ENCODE results near the gene GM2A. TPM values are rescaled to one million over a fixed set of nuclear protein-coding genes. Genes with fewer than 3 reads are reported as not detected.
"Not testable (repeated sequence)": the region's sequence is repeated elsewhere in the genome, so short reads cannot be mapped to it uniquely, and the experiment has no call there.

GM2A gene
- total RNA-seq, 6 experiments from 2014 or later: 11.7 to 23.6 (median 20.3) TPM

- Histone ChIP-seq H3K27me3 (no peaks in the 10 kb centered on the region), H3K4me1 (peaks cover 0 to 15% (median 6%) of the 10 kb centered on the region in 4 donors), H3K36me3 (no peaks in the 10 kb centered on the region), H3K27ac (no peak overlapping the region), H3K4me3 (no peak overlapping the region), H3K9me3 (no peaks in the 10 kb centered on the region)
- TF ChIP-seq CTCF (IDR thresholded peaks at IDR 0.05) (no peak), POLR2A (IDR thresholded peaks at IDR 0.05) (no peak)
- ATAC-seq: no peak
- intact Hi-C loops (cut with DNase I): loop anchor here in 1 of 2 donors (5.0 to 10.0 kb wide), 2 partner anchors 72 to 115 kb away; no protein-coding TSS in a partner anchor
- DNase-seq: no peak
- 100% methylated on average over 1 of the region's 1 CpG for WGBS (ENCODE audit: insufficient coverage, low coverage, low lambda C conversion rate, missing lambda C conversion rate)
Observed at GRCh38 chr5:151236888-151237287, 16.1 kb upstream of the GM2A start.

- intact Hi-C loops (cut with DNase I): loop anchor here in 1 of 2 donors (5.0 to 10.0 kb wide), 2 partner anchors 73 to 115 kb away; no protein-coding TSS in a partner anchor
- WGBS (ENCODE audit: insufficient coverage, low coverage, low lambda C conversion rate, missing lambda C conversion rate): 89% methylated on average over 5 of the region's 7 CpGs
Observed at GRCh38 chr5:151237685-151238084, 15.3 kb upstream of the GM2A start.

GRCh38 chr5:151238303-151238741, 14.7 kb upstream of the GM2A start:
- Histone ChIP-seq H3K27ac (no peak overlapping the region), H3K4me1 (peaks cover 0 to 15% (median 6%) of the 10 kb centered on the region in 4 donors), H3K9me3 (no peaks in the 10 kb centered on the region), H3K36me3 (no peaks in the 10 kb centered on the region), H3K4me3 (no peak overlapping the region), H3K27me3 (no peaks in the 10 kb centered on the region)
- 71% methylated on average over 9 of the region's 14 CpGs for WGBS (ENCODE audit: insufficient coverage, low coverage, low lambda C conversion rate, missing lambda C conversion rate)
- no peak for DNase-seq
- TF ChIP-seq POLR2A (IDR thresholded peaks at IDR 0.05): no peak
- no peak for TF ChIP-seq CTCF (IDR thresholded peaks at IDR 0.05)
- ATAC-seq: no peak
- intact Hi-C loops (cut with DNase I): loop anchor here in 1 of 2 donors (5.0 to 10.0 kb wide), 2 partner anchors 74 to 116 kb away; no protein-coding TSS in a partner anchor

More at GRCh38 chr5:151237685-151238084, 15.3 kb upstream of the GM2A start:
- TF ChIP-seq POLR2A (IDR thresholded peaks at IDR 0.05) (no peak), CTCF (IDR thresholded peaks at IDR 0.05) (no peak)
- no peak for ATAC-seq
- Histone ChIP-seq H3K27ac (no peak overlapping the region), H3K9me3 (no peaks in the 10 kb centered on the region), H3K4me3 (no peak overlapping the region), H3K36me3 (no peaks in the 10 kb centered on the region), H3K27me3 (no peaks in the 10 kb centered on the region), H3K4me1 (peaks cover 0 to 15% (median 6%) of the 10 kb centered on the region in 4 donors)
- no peak for DNase-seq

- intact Hi-C loops (cut with DNase I): loop anchor here in 1 of 2 donors (5.0 to 10.0 kb wide), 2 partner anchors 75 to 117 kb away; no protein-coding TSS in a partner anchor
- ATAC-seq (peak; percentile 71 to 91 (median 86)), DNase-seq (peak; percentile 73 to 81 (median 79))
- no peaks in the 10 kb centered on the region for H3K9me3 ChIP-seq
- no peaks in the 10 kb centered on the region for H3K36me3 ChIP-seq
- TF ChIP-seq POLR2A (IDR thresholded peaks at IDR 0.05): no peak
- peak; percentile 72 to 94 (median 88) for TF ChIP-seq CTCF (IDR thresholded peaks at IDR 0.05)
- H3K4me1 ChIP-seq: peaks cover 0 to 9% (median 3%) of the 10 kb centered on the region in 4 donors
- H3K27me3 ChIP-seq: no peaks in the 10 kb centered on the region
- WGBS (ENCODE audit: insufficient coverage, low coverage, low lambda C conversion rate, missing lambda C conversion rate): 13% methylated on average over 11 of the region's 17 CpGs
- no peak overlapping the region for H3K27ac ChIP-seq
- no peak overlapping the region for H3K4me3 ChIP-seq
Observed at GRCh38 chr5:151239237-151239861, 13.6 kb upstream of the GM2A start.

- H3K4me1 ChIP-seq, H3K27me3 ChIP-seq, H3K36me3 ChIP-seq, DNase-seq, H3K27ac ChIP-seq, H3K9me3 ChIP-seq, H3K4me3 ChIP-seq, ATAC-seq: not testable (repeated sequence)
- WGBS (ENCODE audit: insufficient coverage, low coverage, low lambda C conversion rate, missing lambda C conversion rate): 66% methylated on average over 7 of the region's 10 CpGs
- intact Hi-C loops (cut with DNase I): loop anchor here in 1 of 2 donors (10.0 kb wide), 1 partner anchor 116 kb away; no protein-coding TSS in a partner anchor
Observed at GRCh38 chr5:151240268-151240835, 12.6 kb upstream of the GM2A start.

Measured in right lobe of liver (tissue), 6 donors.